A204.1 (cell line): ENCODE results near the gene CYP46A1.

ENCODE experiments used
- FAIRE-seq: peaks from 2 replicates; lab custom pipeline; 2012; peaks lifted over from hg19 to GRCh38; lab: Jason Lieb, UNC

CYP46A1 gene

GRCh38 chr14:99716091-99716849 lies 32.2 kb downstream of the CYP46A1 start:
- FAIRE-seq: no peak

DNA sequence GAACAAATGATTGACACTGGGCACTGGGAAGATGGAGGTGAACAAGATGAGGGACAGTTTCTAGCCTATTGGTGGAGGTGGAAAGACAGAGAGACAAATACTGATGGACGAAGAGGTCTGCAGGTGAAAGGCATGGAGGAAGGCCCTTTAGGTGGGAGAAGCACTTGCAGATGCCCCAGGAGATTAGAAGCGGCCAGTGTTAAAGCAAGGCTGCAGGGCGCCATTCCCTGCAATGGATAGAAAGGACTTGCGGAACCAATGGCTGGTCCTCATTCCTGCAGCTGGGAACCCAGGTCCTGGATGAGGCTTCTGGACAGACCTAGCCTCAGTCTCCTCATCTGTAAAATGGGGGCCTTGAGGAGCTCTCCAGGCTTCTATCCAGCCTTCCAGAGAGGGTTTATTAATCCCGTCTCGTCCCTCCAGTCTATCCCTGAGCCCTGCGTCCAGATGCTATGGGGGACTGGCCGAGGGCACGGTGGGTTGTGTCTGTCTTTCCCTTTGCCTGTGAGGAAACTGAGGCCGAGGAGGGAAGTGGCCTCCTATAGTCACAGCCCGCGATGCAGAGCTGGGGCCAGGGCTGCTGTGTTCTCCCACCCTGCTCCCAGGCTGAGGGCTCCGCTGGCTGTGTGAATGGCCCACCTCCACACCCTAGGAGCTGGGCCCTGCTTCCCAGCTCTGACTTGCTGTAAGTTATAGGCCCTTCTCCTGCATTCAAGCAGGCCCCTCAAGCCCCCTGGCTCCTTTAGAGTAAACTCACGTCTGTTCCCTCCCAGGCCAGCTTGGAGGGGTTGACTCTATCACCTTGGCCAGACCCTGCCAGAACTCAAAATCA lies 33.0 kb downstream of the CYP46A1 start:
- FAIRE-seq: no peak

GRCh38 chr14:99717682-99718013 lies 33.5 kb downstream of the CYP46A1 start:
- no peak for FAIRE-seq

GRCh38 chr14:99718031-99718810 lies 34.1 kb downstream of the CYP46A1 start:
- no peak for FAIRE-seq

DNA sequence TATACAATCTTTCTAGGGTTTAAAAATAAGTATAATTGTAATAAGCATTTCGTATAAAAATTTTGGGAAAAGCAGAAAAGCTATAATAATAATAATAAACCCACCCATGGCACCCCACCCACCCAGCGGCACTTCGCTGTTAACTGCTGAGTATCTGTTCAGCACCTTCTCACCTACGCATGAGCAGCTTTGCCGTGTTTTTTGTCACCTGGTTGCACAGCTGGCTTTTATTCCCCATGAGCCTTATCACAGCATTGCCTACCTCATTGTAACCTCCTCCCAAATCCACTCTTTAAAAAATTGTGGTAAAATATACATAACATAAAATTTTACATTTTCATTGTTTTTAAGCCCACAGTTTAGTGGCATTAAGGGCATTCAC lies 34.7 kb downstream of the CYP46A1 start:
- FAIRE-seq: no peak

DNA sequence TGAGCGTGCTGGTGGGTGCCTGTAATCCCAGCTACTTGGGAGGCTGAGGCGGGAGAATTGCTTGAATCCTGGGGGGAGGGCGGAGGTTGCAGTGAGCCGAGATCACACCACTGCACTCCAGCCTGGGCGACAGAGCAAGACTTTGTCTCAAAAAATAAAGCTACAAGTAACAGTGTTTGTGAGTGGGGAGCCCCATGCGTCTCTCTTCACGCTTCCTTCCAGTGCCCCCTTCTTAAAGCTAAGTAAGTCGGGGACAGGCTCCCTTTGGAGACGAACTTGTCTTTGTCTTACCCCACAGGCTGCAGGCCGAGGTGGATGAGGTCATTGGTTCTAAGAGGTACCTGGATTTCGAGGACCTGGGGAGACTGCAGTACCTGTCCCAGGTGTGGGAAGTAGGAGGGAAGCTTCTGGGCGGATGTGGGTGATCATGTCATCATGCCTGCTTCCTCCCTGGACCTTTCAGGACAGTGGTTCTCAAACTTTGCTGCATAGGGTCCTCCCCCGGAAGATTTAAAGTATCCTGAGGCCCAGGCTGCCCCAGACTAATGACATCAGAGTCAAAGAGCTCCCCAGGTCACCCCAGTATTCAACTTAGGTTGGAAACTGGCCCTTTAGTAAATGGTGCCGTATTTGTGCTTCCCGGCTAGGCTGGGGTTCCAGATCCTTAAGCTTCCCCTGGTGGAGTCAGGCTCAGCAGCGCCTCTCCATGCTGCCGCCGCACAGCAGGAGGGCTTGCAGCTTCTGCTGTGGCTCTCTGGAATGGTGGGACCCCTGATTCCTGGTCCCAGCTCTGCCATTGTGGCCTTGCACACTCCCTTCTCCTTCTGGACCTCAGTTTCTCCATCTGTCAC lies 37.1 kb downstream of the CYP46A1 start:
- no peak for FAIRE-seq

- FAIRE-seq: no peak
Observed at GRCh38 chr14:99721792-99722516, 37.9 kb downstream of the CYP46A1 start.

DNA sequence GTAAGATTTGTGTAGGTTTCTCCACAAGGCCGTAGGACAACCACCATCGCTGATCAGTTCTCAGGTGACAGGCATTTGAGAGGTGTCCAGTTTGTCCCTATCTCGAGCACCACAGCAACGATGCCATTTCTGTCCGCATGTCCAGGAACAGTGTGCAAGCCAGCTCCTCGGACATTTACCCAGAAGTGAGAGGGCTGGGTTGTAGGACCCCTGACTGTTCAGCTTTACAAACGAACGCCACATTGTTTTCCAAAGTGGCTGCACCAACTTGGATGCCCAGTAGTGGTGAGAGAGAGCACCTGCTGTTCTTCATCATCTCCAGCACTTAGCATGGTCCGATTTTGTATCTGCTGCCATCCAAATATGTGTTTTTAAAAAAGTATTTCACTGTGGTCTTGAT lies 38.6 kb downstream of the CYP46A1 start:
- FAIRE-seq: no peak

DNA sequence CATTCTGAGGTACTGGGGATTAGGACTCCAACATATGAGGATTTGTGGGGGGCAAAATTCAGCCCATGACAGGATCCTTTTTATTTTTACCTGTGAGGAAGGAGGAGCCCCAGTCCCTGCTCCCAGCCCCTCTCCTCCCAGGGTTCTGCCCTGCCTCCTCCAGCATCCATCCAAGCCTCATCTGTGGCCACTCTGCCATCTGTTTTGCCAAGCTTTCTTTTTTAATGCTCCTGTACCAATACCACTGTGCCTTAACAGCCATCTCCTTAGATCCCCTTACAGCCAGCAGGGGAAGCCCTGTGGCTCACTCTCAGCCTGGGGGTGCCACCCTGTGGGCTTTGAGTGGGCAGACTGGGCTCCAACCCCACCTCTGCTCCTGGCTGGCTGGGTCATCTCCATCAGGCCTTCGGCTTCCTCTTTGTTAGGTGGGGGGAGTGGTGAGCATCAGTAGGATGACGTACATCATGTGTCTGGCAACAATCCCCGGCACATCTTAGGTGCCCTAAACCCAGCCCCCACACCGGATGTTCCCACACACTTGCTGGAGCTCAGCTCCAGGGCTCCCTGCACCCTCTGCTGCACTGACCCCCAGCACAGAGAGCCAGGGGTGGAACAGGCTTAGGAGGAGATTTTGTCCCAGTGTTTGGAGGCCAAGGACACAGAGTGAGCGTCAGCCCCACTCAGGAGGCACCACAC lies 40.2 kb downstream of the CYP46A1 start:
- no peak for FAIRE-seq

GRCh38 chr14:99724939-99725773 lies 41.1 kb downstream of the CYP46A1 start:
- no peak for FAIRE-seq

GRCh38 chr14:99725774-99726537 lies 41.9 kb downstream of the CYP46A1 start:
- FAIRE-seq: no peak

DNA sequence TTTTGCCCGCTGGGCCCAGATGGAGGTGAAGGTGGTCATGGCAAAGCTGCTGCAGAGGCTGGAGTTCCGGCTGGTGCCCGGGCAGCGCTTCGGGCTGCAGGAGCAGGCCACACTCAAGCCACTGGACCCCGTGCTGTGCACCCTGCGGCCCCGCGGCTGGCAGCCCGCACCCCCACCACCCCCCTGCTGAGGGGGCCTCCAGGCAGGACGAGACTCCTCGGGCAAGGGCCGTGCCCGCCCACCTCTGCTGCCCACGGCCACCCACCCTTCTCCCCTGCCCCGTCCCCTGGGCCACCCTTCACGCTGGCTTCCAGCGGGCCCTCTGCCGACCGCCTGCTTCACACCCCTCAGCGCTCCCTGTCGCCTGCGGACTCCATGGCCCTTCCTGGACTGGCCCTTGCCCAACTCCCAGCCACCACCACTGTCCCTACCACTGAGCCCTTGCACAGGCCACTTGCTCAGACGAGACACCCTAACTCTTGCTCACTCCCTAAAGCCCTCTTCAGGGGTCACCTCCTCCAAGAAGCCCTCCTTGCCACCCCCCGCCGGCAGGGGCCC lies 42.5 kb downstream of the CYP46A1 start:
- no peak for FAIRE-seq

DNA sequence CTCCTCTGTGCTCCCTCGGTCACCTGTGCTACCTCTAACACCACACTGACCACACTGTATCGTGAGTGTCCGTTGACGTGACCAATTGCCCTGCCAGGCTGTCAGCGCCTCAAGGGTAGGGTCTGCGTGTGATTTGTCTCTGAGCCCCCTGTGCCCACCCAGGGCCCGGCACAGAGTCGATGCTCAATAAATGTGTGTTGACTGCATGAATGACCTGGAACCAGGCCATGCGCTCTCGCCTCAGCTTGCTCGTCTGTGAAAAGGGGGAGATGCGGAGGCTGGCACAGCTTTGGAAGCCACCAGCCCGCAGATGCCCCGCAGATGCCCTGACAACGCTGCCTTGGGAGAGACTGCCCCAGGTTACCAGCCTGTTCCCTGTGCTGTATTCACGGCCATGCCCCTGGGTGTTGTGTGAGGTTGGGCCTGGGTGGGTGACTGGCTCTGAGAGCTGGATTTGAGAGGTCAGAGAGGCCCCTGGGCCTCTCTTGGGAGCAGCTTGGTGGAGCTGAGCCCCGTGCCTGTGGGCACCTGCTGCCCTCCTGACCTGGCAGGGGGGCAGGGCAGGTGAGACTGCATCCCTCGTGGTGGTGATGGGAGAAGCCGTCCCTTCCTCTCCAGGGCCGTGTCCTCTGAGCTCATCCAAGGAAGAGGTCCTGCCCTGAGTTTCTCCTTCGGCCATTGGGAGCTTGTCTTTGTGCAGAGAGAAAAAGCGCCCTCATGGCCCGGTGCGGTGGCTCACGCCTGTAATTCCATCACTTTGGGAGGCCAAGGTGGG lies 43.2 kb downstream of the CYP46A1 start:
- no peak for FAIRE-seq

DNA sequence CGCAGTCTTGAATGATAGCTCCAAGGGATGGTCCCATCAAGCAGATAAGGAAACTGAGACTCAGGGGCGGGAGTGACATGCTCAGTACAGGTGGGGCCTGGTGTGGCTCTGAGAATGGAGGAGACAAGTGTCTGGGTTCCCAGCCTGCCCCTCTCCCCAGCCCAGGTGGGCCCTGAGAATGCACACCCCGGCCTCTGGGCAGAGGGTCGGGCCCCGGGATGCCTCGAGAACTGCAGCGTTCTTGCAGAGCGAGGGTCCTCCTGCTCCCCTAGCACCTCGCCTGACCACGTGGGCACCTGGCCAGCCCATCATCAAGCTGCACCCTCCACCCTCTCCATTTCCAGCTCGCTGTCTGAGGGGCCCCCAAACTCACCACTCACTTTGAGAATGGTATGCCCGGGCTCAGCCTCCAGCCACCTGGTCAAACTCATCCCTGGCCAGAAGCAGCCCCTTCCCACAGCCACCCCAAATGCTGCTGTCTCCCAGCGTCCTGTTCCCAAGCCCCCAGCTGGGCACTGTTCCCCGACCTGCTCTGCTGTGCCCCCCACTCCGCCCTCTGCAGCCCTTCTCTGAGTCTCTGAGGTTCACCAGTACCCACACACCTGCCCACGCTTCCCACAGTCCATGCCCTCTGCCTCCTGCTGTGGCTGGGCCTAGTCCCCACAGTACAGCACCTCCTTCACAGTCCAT lies 44.3 kb downstream of the CYP46A1 start:
- no peak for FAIRE-seq

DNA sequence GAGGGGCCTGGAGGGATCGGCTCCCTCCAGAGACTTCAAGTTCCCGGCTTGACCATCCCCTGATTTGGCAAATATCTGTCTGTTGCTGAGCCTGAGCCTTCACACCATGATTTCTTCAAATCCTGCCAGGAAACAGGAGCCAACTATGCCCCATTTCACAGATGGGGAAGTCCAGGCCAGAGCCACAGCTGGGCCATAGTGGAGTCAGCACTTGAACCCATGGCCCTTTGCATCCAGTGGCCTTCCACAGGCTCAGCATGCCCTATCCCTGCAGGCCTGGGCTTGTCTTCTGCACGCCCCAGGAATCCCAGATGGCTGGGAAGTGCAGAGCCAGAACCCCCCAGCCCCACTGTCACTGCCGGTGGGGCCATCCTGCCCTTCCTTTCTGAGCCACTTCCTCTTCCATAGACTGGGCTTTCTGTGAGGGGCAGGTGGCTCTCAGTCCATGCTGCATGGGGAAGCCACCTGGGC lies 44.9 kb downstream of the CYP46A1 start:
- no peak for FAIRE-seq

- FAIRE-seq: no peak
Observed at GRCh38 chr14:99729991-99730875, 46.1 kb downstream of the CYP46A1 start.
